Suprapubic skin (tissue), 4 donors: ENCODE data around the gene ENDOD1. TPM values are rescaled to one million over a fixed set of nuclear protein-coding genes. Genes with fewer than 3 reads are reported as not detected.

Experiments
- DNase-seq, 2 donors: peaks; one replicate each; pipeline ENCODE4 v3.0.0-alpha.2; 2019; ENCODE audit warnings: low spot score in 2 of 2
- H3K27ac ChIP-seq: fragments of 200-600 bp; sonication (generic); one replicate; pipeline ENCODE4 v1.5.1; 2019
- H3K27me3 ChIP-seq: fragments of 200-600 bp; sonication (generic); one replicate; pipeline ENCODE4 v1.5.1; 2019
- H3K36me3 ChIP-seq: fragments of 200-600 bp; sonication (generic); one replicate; pipeline ENCODE4 v1.5.1; 2019
- H3K4me1 ChIP-seq: fragments of 200-600 bp; sonication (generic); one replicate; pipeline ENCODE4 v1.5.1; 2019
- H3K4me3 ChIP-seq: fragments of 200-600 bp; sonication (generic); one replicate; pipeline ENCODE4 v1.5.1; 2019; ENCODE audit warnings: mild to moderate bottlenecking
- H3K9me3 ChIP-seq: fragments of 200-600 bp; sonication (generic); one replicate; pipeline ENCODE4 v1.5.1; 2019
- CTCF ChIP-seq, 2 donors: fragments of 200-600 bp in 1 of 2; fragments of 450-650 bp in 1 of 2; sonication (generic) in 1 of 2; IDR thresholded peaks; one replicate each; pipeline ENCODE4 v1.5.1; 2016 to 2019; ENCODE audit warnings: antibody characterized with exemption in 2 of 2, mild to moderate bottlenecking in 1 of 2, moderate library complexity in 1 of 2
- EP300 ChIP-seq: sonication (generic); formaldehyde crosslinking; IDR thresholded peaks from one replicate; pipeline ENCODE4 v1.6.1; 2017; ENCODE audit warnings: antibody characterized with exemption
- POLR2A ChIP-seq, 2 donors: fragments of 450-650 bp; IDR thresholded peaks; one replicate each; pipeline ENCODE4 v1.6.1; 2017; ENCODE audit warnings: antibody characterized with exemption in 2 of 2, mild to moderate bottlenecking in 2 of 2, moderate library complexity in 2 of 2
- POLR2AphosphoS5 ChIP-seq, 3 donors: sonication (generic); formaldehyde crosslinking; IDR thresholded peaks; one replicate each; pipeline ENCODE4 v1.6.1; 2017; ENCODE audit warnings: antibody characterized with exemption in 3 of 3
- WGBS: methylation state at CpG from one replicate; pipeline ENCODE4 v1.1.5; 2018; 5-methylcytosine and 5-hydroxymethylcytosine counted together
- total RNA-seq, 4 donors: library from RNA; depleted of rRNA; stranded (reverse); fragments of >200 nt; gene quantifications; one replicate each; pipeline ENCODE4 v1.1.0, GENCODE V29; 2016

Gene ENDOD1
- total RNA-seq, 4 donors from 2014 or later, result 30.7 to 65.9 (median 49.4) TPM

DNA sequence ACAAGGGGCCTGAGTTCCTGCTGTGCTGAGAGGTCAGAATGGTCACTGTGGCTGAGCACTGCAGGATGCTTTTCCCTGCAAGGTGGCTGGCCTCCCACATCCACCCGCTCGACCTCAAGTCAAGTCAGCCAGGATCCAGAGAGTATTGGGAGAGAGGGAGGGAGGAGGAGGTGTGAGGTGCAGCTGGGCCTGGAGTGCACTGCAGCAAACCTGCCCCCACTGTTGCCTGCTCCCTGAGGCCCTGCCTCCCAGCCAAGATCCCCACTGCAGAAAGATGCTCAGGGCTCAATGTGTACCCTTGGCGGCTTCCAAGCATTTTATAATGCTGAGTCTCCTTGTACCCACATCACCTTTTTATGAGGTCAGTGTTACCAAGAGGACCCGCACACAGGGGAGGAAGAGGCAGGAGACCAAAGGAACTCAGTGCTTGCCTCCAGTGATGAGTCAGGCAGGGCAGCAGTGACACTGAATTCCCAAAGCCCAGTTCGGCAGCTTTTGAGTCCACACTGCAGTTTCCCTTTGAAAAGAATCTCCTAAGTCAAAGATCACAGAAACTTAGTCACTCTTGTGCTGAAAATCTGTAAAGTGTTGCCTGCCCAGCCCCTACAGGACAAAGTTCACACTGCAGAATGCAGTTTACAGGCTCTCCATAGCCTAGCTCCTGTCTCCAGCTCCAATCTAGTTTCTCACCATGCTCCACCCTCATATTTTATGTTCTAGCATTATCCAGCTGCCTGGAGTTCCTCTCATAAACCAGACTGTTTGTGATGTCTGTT is 3.1 kb downstream of the ENDOD1 start:
- no peak for DNase-seq

DNA sequence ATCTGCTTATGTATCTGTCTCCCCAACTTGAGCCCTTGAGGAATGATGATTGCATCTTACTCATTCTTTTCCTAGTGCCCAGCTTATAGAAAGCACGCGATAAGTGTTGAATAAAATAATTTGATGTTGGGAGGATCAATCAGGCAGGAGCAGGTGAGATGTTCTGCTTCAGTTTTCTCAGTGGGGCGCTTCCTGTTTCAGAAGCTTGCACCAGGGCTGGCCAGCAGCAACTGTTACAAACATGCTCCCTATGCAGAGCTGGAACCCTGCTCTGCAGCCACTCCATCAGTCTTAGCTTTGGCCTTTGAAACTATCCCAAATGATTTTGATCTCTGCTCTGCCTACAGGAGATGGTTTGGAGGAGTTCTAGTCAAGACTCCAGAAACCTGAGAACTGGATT is 3.9 kb downstream of the ENDOD1 start:
- H3K27ac ChIP-seq, result no peak overlapping the region
- 89% methylated on average over 3 of the region's 3 CpGs for WGBS
- H3K27me3 ChIP-seq, result no peaks in the 10 kb centered on the region
- no peaks in the 10 kb centered on the region for H3K9me3 ChIP-seq
- peaks cover 46% of the 10 kb centered on the region for H3K4me1 ChIP-seq
- DNase-seq, result no peak
- no peak for TF ChIP-seq CTCF (IDR thresholded peaks at IDR 0.05)
- no peak for TF ChIP-seq POLR2AphosphoS5 (IDR thresholded peaks at IDR 0.05)
- TF ChIP-seq EP300, result no peak
- TF ChIP-seq POLR2A (IDR thresholded peaks at IDR 0.05), result no peak
- H3K36me3 ChIP-seq, result no peaks in the 10 kb centered on the region
- H3K4me3 ChIP-seq, result no peak overlapping the region

More for the DNA sequence above, 3.1 kb downstream of the ENDOD1 start:
- 56% methylated on average over 5 of the region's 5 CpGs for WGBS
- Histone ChIP-seq H3K4me3 (no peak overlapping the region), H3K4me1 (peaks cover 46% of the 10 kb centered on the region), H3K9me3 (no peaks in the 10 kb centered on the region), H3K36me3 (no peaks in the 10 kb centered on the region), H3K27me3 (no peaks in the 10 kb centered on the region), H3K27ac (no peak overlapping the region)
- TF ChIP-seq POLR2A (IDR thresholded peaks at IDR 0.05) (no peak), CTCF (IDR thresholded peaks at IDR 0.05) (peak; percentile 9 to 64)

DNA sequence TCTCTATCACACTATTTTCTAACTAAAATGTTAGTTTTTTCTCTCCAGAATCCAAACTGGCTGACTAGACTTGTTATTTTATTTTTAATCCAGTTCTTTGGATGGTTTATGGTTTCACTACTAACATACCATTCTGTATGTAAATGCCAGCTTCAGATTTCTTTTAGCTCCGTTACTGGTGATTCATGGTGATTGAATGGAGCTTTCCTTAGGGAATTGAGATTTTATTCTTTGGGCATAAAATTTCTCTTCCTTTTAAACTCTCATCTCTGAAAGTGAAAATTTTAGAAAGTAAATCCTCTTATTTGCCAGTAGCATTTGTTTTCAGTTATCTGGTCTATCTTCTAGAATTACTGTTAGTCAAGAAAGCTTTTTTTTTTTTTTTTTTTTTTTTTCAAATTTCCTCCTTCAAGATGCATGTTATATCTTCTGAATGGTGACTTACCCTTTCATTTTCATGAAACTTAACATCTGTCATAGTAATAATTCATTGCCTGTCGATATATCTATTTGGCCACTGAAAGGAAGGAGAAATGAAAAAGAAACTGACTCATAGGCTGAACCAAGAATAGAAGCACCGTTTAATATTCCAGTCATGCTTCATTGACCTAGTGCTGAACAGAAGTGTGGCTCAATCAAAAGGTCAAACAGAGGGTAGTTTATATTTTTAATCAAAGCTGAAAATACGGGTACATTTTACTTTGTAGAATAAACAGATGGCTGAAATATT is 6.4 kb downstream of the ENDOD1 start:
- Histone ChIP-seq H3K9me3 (no peaks in the 10 kb centered on the region), H3K27me3 (no peaks in the 10 kb centered on the region), H3K4me3 (no peak overlapping the region), H3K27ac (no peak overlapping the region), H3K36me3 (no peaks in the 10 kb centered on the region), H3K4me1 (peaks cover 30% of the 10 kb centered on the region)
- TF ChIP-seq EP300 (no peak), POLR2A (IDR thresholded peaks at IDR 0.05) (no peak), POLR2AphosphoS5 (IDR thresholded peaks at IDR 0.05) (no peak), CTCF (IDR thresholded peaks at IDR 0.05) (no peak)
- 36% methylated on average over 4 of the region's 4 CpGs for WGBS
- DNase-seq, result no peak

- no peak overlapping the region for H3K27ac ChIP-seq
- H3K27me3 ChIP-seq, result no peaks in the 10 kb centered on the region
- 56% methylated on average over 3 of the region's 3 CpGs for WGBS
- H3K4me3 ChIP-seq, result no peak overlapping the region
- no peak for DNase-seq
- TF ChIP-seq POLR2A (IDR thresholded peaks at IDR 0.05), result no peak
- no peak for TF ChIP-seq CTCF (IDR thresholded peaks at IDR 0.05)
- TF ChIP-seq POLR2AphosphoS5 (IDR thresholded peaks at IDR 0.05), result no peak
- TF ChIP-seq EP300, result no peak
- peaks cover 19% of the 10 kb centered on the region for H3K4me1 ChIP-seq
- no peaks in the 10 kb centered on the region for H3K9me3 ChIP-seq
- H3K36me3 ChIP-seq, result no peaks in the 10 kb centered on the region
These were observed 7.6 kb downstream of the ENDOD1 start for GRCh38 chr11:95097209-95097608.

GRCh38 chr11:95098826-95099225 is 9.2 kb downstream of the ENDOD1 start:
- Histone ChIP-seq H3K36me3 (no peaks in the 10 kb centered on the region), H3K4me3 (no peak overlapping the region), H3K27me3 (no peaks in the 10 kb centered on the region), H3K27ac (no peak overlapping the region), H3K9me3 (no peaks in the 10 kb centered on the region), H3K4me1 (peaks cover 10% of the 10 kb centered on the region)
- TF ChIP-seq CTCF (IDR thresholded peaks at IDR 0.05), result no peak
- TF ChIP-seq POLR2A (IDR thresholded peaks at IDR 0.05), result no peak
- no peak for TF ChIP-seq EP300
- TF ChIP-seq POLR2AphosphoS5 (IDR thresholded peaks at IDR 0.05), result no peak
- 86% methylated on average over 3 of the region's 3 CpGs for WGBS
- DNase-seq, result no peak
